ENCODE data around the gene VSTM2L.
A peak's percentile ranks its signal among the peaks of the same experiment; 100 is the strongest.

Gene VSTM2L

DNA sequence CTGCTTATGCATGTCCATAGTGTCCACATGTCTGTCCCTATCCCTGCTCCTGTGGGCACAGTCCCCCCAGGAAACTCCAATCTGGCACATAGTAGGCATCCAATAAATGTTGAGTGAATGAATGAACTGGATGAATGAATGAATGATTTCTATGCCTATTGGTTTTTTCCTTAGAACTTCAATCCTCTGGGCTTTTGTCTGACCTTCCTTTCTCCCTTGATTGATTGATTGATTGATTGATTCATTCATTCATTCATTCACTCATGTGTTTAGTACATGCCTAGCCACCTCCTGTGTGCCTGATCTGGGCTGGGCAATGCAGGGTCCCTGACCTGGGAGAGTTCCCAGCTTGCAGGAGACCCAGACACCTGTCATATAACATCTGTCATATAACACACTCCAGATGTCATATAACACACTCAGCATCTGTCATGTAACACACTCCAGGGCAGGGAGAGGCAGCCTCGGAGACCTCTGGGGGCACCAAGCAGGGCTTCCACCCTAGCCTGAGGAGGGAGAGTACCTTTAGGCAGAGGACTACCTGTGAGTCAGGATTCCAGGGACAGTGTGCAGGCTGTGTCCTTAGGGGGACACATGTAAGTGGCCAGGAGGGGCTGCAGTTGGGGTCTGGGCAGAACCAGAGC lies 17.9 kb downstream of the VSTM2L start:
- DNase-seq: peak; percentile 40

DNA sequence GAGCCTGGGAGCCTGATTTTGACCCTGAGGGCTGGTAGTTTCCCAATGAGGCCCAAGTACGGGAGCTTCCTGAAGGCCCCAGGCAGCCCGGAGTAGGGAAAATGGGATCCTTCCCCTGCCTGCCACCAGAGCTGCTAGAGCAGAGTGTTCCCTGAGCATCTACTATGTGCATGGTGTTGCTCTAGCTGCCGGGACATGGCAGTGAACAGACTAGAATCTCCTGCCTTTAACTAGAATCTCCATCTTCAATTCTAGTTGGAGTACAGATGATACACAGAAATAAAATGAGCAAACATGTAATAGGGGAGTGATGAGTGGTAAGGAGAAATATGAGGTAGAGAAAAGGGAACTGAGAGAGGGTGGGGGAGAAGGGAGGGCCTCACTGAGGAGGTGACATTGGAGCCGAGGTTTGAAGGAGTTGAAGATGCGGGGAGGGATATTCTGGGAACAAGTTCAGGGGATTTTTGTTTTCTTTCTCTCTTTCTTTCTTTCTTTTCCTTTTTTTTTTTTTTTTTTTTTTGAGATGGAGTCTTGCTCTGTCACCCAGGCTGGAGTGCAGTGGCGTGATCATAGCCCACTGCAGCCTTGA lies 18.5 kb downstream of the VSTM2L start:
- DNase-seq: no peak

GRCh38 chr20:37922016-37922415 lies 19.1 kb downstream of the VSTM2L start:
- DNase-seq: no peak

DNA sequence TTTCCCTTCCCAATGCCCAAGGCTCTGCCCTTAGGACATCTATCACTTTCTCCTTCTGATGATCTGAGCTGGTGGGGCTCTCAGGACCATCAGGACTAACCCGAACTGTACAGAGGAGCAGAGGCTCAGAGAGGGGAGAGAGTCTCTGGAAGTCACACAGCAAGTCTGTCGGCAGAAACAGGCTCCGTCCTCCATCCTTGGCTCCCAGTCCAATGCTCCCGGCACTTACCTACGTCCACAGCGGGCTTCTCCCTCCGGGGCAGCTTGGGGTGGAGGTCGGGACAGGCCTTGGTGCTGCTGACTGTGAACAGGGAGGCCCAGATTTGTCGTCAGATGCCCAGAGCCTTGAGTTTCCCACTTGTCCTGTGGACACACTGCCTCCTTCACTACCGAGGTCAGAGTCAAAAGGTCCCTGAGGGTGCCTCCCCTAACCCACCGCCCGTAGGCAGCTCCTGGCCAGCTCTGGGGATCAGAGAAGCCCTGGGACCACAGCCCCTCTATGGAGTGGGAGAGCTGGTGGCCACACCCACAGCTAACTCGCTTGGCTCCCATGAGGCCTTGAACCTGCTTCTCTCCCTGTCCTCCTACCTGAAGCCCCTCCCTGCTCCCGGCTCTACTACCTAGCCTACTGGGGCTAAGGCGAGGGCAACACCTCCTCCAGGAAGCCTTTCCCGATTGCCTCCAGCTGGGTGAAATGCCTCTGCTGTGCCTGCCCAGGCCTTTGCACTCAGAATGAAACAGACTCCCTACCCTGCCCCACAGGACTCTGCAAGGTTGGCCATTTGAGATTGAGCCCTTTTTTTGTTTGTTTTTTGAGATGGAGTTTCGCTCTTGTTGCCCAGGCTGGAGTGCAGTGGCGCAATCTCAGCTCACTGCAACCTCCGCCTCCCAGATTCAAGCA lies 22.6 kb downstream of the VSTM2L start:
- no peak for DNase-seq

- no peak for DNase-seq
Measured at GRCh38 chr20:37926612-37927011, 23.7 kb downstream of the VSTM2L start.

DNA sequence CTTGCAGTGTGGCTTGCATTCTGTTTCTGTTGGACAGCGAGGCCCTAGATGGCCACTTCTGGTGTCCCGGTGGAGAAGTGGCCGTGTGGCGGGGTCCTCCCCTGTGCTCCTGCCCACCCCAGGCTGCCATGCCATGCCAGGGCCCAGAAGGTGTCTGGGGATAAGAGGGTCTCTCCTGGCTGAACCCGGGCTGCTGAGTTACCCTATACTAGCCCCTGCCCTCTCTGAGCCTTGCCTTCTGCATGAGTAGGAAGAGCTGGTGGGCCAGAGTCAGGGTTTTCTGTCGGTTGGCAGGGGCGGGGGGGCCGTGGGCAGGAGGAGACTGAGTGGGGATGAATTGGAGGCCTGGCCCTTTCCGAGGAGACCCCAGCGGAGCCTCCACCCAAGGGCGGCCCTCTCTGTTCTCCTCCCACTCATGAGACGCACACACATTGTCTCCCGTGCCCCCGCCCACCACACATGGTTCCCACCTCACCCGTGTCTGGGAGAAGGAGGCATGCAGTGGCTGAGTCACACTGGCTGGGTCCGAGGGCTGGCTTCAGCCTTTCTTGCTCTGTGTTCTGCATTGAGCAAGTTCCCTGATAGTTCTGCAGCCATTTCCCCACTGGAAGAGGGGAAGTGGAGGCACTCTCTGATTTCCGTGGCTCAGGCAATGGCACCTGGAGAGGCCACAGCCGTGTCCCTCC lies 24.6 kb downstream of the VSTM2L start:
- no peak for DNase-seq

DNA sequence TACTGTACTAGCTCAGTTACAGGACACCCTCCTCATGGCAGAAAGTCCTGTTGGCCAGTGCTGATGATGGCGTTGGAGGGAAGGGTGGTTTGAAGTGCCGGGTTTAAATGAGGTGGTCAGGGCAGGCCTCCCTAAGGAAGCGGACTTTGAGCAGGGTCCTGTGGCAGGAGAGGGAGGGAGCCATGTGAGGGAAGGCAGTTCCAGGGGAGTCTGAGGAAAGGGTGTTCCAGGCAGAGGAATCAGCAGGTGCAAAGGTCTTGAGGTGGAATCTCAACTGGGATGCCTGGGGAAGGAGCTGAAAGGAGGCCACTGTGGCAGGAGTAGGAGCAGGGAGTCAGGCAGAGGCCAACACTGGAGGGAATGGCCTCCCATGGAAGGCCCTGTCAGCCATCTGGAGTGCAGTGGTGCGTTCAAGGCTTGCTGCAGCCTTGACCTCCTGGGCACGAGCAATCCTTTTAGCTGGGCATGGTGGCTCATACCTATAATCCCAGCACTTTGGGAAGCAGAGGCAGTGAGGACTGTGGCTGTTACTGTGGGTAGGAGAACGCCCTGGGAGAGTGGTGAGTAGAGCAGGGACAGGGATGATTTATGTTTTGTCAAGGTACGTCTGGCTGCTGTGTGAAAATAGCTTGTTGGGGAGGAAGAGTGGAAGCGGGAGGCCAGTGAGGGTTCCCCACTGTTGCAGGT lies 26.2 kb downstream of the VSTM2L start:
- DNase-seq: peak; percentile 26

DNA sequence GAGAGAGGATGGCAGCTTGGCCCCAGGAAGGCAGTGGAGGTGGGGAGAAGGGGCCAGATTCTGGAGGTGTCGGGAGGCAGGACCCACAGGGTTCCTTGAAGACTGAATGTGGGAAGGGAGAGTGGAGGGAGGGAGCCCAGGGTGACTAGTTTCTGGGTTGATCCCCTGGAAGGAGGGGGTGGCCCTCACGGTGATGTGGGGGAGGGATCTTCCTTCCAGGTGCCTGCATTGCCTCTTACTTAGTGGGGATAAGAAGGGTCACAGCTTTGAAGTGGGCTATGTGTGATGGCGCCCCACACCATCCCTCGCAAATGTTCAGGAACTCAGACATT lies 26.7 kb downstream of the VSTM2L start:
- DNase-seq: no peak

DNA sequence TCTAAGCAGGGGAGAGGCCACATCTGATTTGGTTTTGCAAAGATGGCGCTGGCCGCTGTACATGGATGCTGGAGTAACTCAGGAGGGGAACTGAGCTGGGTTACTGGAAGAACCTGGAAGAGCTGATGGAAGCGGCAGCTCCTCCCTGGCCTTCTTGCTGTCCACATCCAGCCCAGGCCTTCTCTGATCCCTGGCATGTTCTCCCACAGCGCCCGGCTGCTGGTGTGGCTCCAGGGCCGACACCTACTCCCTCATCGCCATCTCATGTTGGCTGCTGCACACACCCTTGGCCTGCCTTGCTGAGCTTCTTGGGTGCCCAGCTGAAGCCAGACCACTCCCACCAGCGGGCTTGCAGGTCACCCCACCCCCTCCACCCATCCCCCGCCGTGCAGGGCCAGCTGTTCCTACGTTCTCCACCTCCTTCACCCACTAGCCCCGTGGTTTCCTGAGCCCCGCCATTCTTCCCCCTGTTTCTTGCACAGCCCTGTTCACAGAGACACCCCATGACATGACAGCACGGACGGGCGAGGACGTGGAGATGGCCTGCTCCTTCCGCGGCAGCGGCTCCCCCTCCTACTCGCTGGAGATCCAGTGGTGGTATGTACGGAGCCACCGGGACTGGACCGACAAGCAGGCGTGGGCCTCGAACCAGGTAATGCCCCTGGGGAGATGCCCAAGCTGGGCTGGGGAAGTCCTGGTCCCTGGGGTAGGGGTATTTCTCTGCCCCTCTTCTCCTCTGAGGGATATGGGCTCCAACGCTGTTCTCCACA lies 28.4 kb downstream of the VSTM2L start:
- no peak for DNase-seq

DNA sequence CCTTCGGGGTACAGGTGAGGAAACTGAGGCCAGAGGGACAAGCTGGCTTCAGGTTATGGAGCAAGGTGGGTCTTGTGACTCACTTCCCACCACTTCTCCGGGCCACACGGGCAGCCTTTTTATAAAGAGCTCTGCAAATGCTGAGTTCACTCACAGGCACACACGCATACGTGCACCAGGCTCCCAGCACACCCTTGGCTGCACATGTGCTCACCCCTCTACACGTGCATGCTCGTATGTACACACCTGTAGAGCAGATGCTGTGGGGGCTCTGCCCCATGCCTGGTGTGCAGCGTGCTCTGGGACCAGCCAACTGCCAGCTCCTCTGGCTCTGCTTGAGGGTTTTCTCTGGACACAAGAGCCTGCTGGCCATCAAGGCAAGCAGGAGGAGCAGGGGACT lies 29.1 kb downstream of the VSTM2L start:
- DNase-seq: no peak

GRCh38 chr20:37932919-37933318 lies 30.0 kb downstream of the VSTM2L start:
- no peak for DNase-seq

DNA sequence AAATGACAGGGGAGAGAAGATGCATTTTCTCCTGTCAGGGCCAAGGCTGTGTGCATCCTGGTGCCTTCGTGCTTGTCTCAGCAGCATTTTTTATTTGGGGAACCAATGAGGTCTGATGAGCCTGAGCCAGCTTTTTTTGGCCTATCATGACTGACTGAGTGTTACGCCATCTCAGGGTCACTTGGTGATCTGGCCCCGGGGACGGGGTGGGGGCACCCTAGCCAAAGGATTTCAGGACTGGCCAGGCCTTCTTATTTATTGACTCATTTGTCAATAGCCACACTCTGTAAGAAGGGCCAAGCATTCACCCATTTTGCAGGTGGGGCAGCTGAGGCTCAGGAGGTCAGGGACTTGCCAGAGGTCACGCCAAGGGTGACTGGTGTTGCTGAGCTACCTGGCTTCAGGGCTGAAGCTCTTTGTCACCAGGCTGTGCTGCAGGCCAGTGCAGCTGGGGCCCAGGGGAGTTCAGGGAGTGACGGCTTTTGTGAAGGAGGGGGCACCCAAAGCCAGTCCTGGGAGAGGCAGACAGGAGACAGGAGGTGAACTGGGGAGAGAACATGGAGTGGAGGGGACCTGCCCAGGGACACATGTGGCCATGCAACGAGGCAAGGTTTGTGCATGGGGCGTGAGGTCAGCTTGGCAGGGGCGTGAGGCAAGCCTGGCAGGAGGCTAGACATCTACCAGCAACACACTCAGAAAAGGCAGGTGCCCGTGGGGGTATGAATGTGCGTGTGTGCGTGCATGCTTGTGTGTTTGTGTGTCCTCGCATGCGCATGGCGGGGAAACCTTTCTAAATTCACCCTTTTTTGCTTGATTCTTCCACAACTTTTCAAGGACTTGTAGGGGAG lies 31.1 kb downstream of the VSTM2L start:
- DNase-seq: no peak

- DNase-seq: no peak
Measured at GRCh38 chr20:37934634-37935375, 31.9 kb downstream of the VSTM2L start.

GRCh38 chr20:37935435-37935834 lies 32.5 kb downstream of the VSTM2L start:
- DNase-seq: no peak

DNA sequence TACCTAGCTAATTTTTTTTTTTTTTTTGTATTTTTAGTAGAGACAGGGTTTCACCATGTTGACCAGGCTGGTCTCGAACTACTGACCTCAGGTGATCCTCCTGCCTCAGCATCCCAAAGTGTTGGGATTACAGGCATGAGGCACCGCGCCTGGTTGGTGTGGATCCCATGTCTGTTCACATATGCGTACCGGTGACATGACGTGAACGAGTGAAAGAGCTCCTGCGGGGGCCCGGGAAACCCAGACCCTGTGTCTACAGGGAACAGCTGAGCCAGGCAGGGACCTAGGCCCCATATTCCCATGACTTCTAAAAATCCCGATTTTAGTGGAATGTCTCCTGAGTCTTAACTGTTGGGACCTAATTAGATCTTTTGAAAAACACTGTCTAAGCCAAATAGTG lies 33.1 kb downstream of the VSTM2L start:
- no peak for DNase-seq

DNA sequence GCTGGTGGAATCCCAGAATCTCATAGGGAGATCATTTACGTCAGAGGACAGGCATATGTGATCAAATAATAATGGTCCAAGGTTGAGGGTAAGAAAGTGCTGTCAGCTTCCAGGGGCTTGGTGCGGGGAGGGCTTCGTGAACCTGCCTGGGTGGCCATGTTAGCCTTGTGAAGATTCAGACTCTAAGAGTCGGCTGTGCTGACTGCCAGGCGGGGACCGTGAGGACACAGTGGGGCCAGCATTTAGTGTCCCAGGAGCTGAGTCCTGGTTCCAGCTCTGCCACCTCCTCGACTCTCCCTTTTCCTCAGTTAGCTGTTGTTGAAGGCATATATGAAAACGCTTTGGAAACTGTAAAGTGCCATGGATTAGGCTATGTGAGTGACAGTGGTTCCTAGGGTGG lies 33.5 kb downstream of the VSTM2L start:
- DNase-seq: no peak

DNA sequence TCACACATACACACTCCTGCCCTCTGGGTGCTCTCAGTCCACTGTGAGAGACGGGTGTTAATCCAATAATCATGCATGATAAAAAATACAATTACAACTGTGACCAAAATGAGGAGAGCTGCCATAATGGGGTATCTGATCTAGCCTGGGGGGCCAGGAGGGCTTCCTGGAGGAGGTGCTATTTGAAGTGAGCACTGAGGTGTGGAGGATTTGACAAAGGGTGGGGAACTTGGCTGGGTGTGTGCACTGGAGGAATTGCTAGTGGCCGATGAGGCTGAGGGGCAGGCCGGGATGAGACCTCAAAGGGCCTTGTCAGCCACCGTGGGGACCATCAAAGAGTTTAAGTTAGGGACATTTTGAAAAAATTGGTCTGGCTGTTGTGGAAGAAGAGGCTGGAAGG lies 34.8 kb downstream of the VSTM2L start:
- no peak for DNase-seq

- DNase-seq: no peak
Measured at GRCh38 chr20:37938181-37938750, 35.3 kb downstream of the VSTM2L start.

DNA sequence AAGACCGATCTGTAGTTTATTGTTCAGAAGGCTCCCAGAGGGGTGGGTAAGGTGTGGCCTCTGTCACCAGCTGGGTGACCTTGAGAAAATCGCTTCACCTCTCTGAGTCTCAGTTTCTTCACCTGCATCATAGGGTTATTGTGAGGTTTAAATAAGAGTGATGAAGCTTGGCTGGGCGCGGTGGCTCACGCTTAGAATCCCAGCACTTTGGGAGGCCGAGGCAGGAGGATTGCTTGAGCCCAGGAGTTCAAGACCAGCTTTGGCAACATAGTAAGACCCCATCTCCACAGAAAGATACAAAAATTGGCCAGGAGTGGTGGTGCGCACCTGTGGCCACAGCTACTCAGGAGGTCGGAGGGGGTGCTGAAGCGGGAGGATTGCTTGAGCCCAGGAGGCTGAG lies 36.0 kb downstream of the VSTM2L start:
- DNase-seq: no peak

All from NCI-H69 (cell line).